Measurements from ENCODE around the gene PVALB.
"Not testable (repeated sequence)": the region's sequence is repeated elsewhere in the genome, so short reads cannot be mapped to it uniquely, and the experiment has no call there.

PVALB gene

GRCh38 chr22:36754881-36755280 lies 62.0 kb downstream of the PVALB start:
- not testable (repeated sequence) for DNase-seq

- no peak for DNase-seq
These were observed 62.9 kb downstream of the PVALB start for GRCh38 chr22:36753916-36754315.

- DNase-seq = no peak
These were observed 63.6 kb downstream of the PVALB start for GRCh38 chr22:36753120-36753802.

Measured in cortex of kidney (tissue), 1 donor.